OCI-LY7 (cell line): Measurements from ENCODE around the gene FRG2.
"Not testable (repeated sequence)": the region's sequence is repeated elsewhere in the genome, so short reads cannot be mapped to it uniquely, and the experiment has no call there.

Experiments
- EZH2phosphoT487 ChIP-seq: fragments of 200-600 bp; sonication (generic); IDR thresholded peaks from 2 replicates; pipeline ENCODE4 v1.6.1; 2018; ENCODE audit warnings: low read depth, borderline replicate concordance, mild to moderate bottlenecking, mixed run types, antibody characterized with exemption, low read length, moderate library complexity, mixed read lengths
- TF ChIP-seq, protein P1 (sequence below): fragments of 200-600 bp; sonication (generic); conservative IDR thresholded peaks from 2 replicates; pipeline ENCODE4 v1.5.1; 2014; ENCODE audit warnings: mild to moderate bottlenecking, antibody characterized with exemption, low read length, moderate library complexity, mixed read lengths

DNA sequence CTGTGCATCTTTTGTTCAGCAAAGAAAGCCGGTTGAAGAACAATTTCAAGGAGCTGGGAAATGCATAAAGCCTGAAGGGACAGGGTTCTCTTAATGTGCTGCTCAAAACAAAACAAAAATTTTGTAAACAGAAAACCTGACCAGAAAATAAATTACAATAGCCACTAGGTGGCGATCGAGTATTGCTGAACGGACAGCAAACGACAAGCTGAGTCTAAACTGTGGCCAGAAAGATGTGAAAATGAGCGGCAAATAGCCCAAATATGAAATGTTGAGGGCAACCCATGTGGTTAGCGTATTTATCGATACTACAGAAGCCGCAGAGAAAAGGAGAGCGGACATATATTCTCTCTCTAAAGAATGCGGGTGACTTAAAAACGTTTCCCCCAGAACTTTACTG is 20.6 kb upstream of the FRG2 start:
- TF ChIP-seq, protein P1, sequence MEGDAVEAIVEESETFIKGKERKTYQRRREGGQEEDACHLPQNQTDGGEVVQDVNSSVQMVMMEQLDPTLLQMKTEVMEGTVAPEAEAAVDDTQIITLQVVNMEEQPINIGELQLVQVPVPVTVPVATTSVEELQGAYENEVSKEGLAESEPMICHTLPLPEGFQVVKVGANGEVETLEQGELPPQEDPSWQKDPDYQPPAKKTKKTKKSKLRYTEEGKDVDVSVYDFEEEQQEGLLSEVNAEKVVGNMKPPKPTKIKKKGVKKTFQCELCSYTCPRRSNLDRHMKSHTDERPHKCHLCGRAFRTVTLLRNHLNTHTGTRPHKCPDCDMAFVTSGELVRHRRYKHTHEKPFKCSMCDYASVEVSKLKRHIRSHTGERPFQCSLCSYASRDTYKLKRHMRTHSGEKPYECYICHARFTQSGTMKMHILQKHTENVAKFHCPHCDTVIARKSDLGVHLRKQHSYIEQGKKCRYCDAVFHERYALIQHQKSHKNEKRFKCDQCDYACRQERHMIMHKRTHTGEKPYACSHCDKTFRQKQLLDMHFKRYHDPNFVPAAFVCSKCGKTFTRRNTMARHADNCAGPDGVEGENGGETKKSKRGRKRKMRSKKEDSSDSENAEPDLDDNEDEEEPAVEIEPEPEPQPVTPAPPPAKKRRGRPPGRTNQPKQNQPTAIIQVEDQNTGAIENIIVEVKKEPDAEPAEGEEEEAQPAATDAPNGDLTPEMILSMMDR, result not testable (repeated sequence)
- TF ChIP-seq EZH2phosphoT487, result not testable (repeated sequence)
